ENCODE data around the gene NFKBIL1.

The NFKBIL1 gene

GRCh38 chr6:31531162-31531561, 16.2 kb upstream of the NFKBIL1 start:
- peak; percentile 23 for DNase-seq
- Mint-ChIP-seq H3K27ac (no peak overlapping the region), H3K9me3 (no peaks in the 10 kb centered on the region), H3K36me3 (ENCODE audit: low read depth) (peaks cover 81% of the 10 kb centered on the region), H3K4me1 (ENCODE audit: low read depth) (peaks cover 39% of the 10 kb centered on the region), H3K27me3 (no peaks in the 10 kb centered on the region), H3K4me3 (no peak overlapping the region)

GRCh38 chr6:31531771-31532643, 15.4 kb upstream of the NFKBIL1 start:
- peak; percentile 26 for DNase-seq
- Mint-ChIP-seq H3K36me3 (ENCODE audit: low read depth) (peaks cover 88% of the 10 kb centered on the region), H3K4me1 (ENCODE audit: low read depth) (peaks cover 45% of the 10 kb centered on the region), H3K4me3 (no peak overlapping the region), H3K9me3 (no peaks in the 10 kb centered on the region), H3K27ac (peak overlapping the region; percentile 69), H3K27me3 (no peaks in the 10 kb centered on the region)

GRCh38 chr6:31532644-31533454, 14.6 kb upstream of the NFKBIL1 start:
- peak; percentile 15 for DNase-seq
- no peaks in the 10 kb centered on the region for H3K27me3 Mint-ChIP-seq
- no peaks in the 10 kb centered on the region for H3K9me3 Mint-ChIP-seq
- no peak overlapping the region for H3K4me3 Mint-ChIP-seq
- H3K27ac Mint-ChIP-seq, result peak overlapping the region; percentile 79
- peaks cover 50% of the 10 kb centered on the region for H3K4me1 Mint-ChIP-seq (ENCODE audit: low read depth)
- peaks cover 93% of the 10 kb centered on the region for H3K36me3 Mint-ChIP-seq (ENCODE audit: low read depth)

- Mint-ChIP-seq H3K27ac (peak overlapping the region; percentile 79), H3K9me3 (no peaks in the 10 kb centered on the region), H3K36me3 (ENCODE audit: low read depth) (peaks cover 96% of the 10 kb centered on the region), H3K4me1 (ENCODE audit: low read depth) (peaks cover 54% of the 10 kb centered on the region), H3K4me3 (no peak overlapping the region), H3K27me3 (no peaks in the 10 kb centered on the region)
- DNase-seq, result no peak
Observed at GRCh38 chr6:31533455-31533841, 14.0 kb upstream of the NFKBIL1 start.

- DNase-seq, result peak; percentile 28
- Mint-ChIP-seq H3K27ac (peak overlapping the region; percentile 79), H3K9me3 (no peaks in the 10 kb centered on the region), H3K36me3 (ENCODE audit: low read depth) (peaks cover 97% of the 10 kb centered on the region), H3K4me1 (ENCODE audit: low read depth) (peaks cover 60% of the 10 kb centered on the region), H3K4me3 (no peak overlapping the region), H3K27me3 (no peaks in the 10 kb centered on the region)
Observed at GRCh38 chr6:31534011-31534410, 13.4 kb upstream of the NFKBIL1 start.

GRCh38 chr6:31534521-31535040, 12.8 kb upstream of the NFKBIL1 start:
- DNase-seq, result peak; percentile 24
- H3K36me3 Mint-ChIP-seq (ENCODE audit: low read depth), result peaks cover 97% of the 10 kb centered on the region
- H3K4me1 Mint-ChIP-seq (ENCODE audit: low read depth), result peaks cover 65% of the 10 kb centered on the region
- no peaks in the 10 kb centered on the region for H3K27me3 Mint-ChIP-seq
- H3K4me3 Mint-ChIP-seq, result no peak overlapping the region
- H3K9me3 Mint-ChIP-seq, result no peaks in the 10 kb centered on the region
- peak overlapping the region; percentile 73 for H3K27ac Mint-ChIP-seq

- Mint-ChIP-seq H3K4me1 (ENCODE audit: low read depth) (peaks cover 71% of the 10 kb centered on the region), H3K9me3 (no peaks in the 10 kb centered on the region), H3K4me3 (no peak overlapping the region), H3K27me3 (no peaks in the 10 kb centered on the region), H3K36me3 (ENCODE audit: low read depth) (peaks cover 97% of the 10 kb centered on the region), H3K27ac (peak overlapping the region; percentile 73)
- DNase-seq, result no peak
Observed at GRCh38 chr6:31535538-31536324, 11.7 kb upstream of the NFKBIL1 start.

- Mint-ChIP-seq H3K27me3 (no peaks in the 10 kb centered on the region), H3K4me3 (peak overlapping the region; percentile 94), H3K9me3 (no peaks in the 10 kb centered on the region), H3K4me1 (ENCODE audit: low read depth) (peaks cover 62% of the 10 kb centered on the region), H3K27ac (peak overlapping the region; percentile 95), H3K36me3 (ENCODE audit: low read depth) (peaks cover 91% of the 10 kb centered on the region)
- DNase-seq, result peak; percentile 24
Observed at GRCh38 chr6:31538805-31539400, 8.5 kb upstream of the NFKBIL1 start.

GRCh38 chr6:31540640-31541039, 6.8 kb upstream of the NFKBIL1 start:
- peaks cover 50% of the 10 kb centered on the region for H3K4me1 Mint-ChIP-seq (ENCODE audit: low read depth)
- H3K36me3 Mint-ChIP-seq (ENCODE audit: low read depth), result peaks cover 73% of the 10 kb centered on the region
- peak overlapping the region; percentile 94 for H3K4me3 Mint-ChIP-seq
- DNase-seq, result no peak
- no peaks in the 10 kb centered on the region for H3K9me3 Mint-ChIP-seq
- peak overlapping the region; percentile 95 for H3K27ac Mint-ChIP-seq
- H3K27me3 Mint-ChIP-seq, result no peaks in the 10 kb centered on the region

- Mint-ChIP-seq H3K9me3 (no peaks in the 10 kb centered on the region), H3K27ac (peak overlapping the region; percentile 95), H3K4me1 (ENCODE audit: low read depth) (peaks cover 50% of the 10 kb centered on the region), H3K4me3 (peak overlapping the region; percentile 94), H3K36me3 (ENCODE audit: low read depth) (peaks cover 68% of the 10 kb centered on the region), H3K27me3 (no peaks in the 10 kb centered on the region)
- DNase-seq, result peak; percentile 64
Observed at GRCh38 chr6:31541059-31541657, 6.2 kb upstream of the NFKBIL1 start.

GRCh38 chr6:31541658-31542521, 5.5 kb upstream of the NFKBIL1 start, which contains the start of gene DDX39B:
TSS of gene DDX39B (minus strand) at chr6:31542003. CDS start at chr6:31540532, 1,471 bp downstream.
- Mint-ChIP-seq H3K4me3 (peak within 1 kb of the TSS; percentile 94), H3K27me3 (no peaks in the 10 kb centered on the region), H3K36me3 (ENCODE audit: low read depth) (peaks cover 61% of the 10 kb centered on the region), H3K9me3 (no peaks in the 10 kb centered on the region), H3K4me1 (ENCODE audit: low read depth) (peaks cover 50% of the 10 kb centered on the region), H3K27ac (peak within 1 kb of the TSS; percentile 95)
- DNase-seq, result peak; percentile 93

- peak; percentile 19 for DNase-seq
- peak overlapping the region; percentile 94 for H3K4me3 Mint-ChIP-seq
- H3K27me3 Mint-ChIP-seq, result no peaks in the 10 kb centered on the region
- no peaks in the 10 kb centered on the region for H3K9me3 Mint-ChIP-seq
- peaks cover 55% of the 10 kb centered on the region for H3K4me1 Mint-ChIP-seq (ENCODE audit: low read depth)
- H3K27ac Mint-ChIP-seq, result no peak overlapping the region
- peaks cover 56% of the 10 kb centered on the region for H3K36me3 Mint-ChIP-seq (ENCODE audit: low read depth)
Observed at GRCh38 chr6:31543639-31544038, 3.8 kb upstream of the NFKBIL1 start.

- Mint-ChIP-seq H3K9me3 (no peaks in the 10 kb centered on the region), H3K27ac (no peak overlapping the region), H3K27me3 (no peaks in the 10 kb centered on the region), H3K4me3 (no peak overlapping the region), H3K4me1 (ENCODE audit: low read depth) (peaks cover 52% of the 10 kb centered on the region), H3K36me3 (ENCODE audit: low read depth) (peaks cover 55% of the 10 kb centered on the region)
- DNase-seq, result no peak
Observed at GRCh38 chr6:31544676-31545075, 2.7 kb upstream of the NFKBIL1 start.

Measured in activated T-cell treated with anti-CD3 and anti-CD28 coated beads, Interleukin-2, amount 50 U/mL, for 24 hours (primary cell).